ENCODE data around the gene CPXM2.

- TF ChIP-seq CTCF (conservative IDR thresholded peaks at IDR 0.05) (no peak), ZFX (IDR thresholded peaks at IDR 0.05) (no peak)
Measured at GRCh38 chr10:123870260-123870659, 21.3 kb downstream of the CPXM2 start.
